Osteocyte (in vitro differentiated cells): ENCODE measurements around the gene ANTXR2. TPM values are rescaled to one million over a fixed set of nuclear protein-coding genes. Genes with fewer than 3 reads are reported as not detected.

Experiments used
- DNase-seq: peaks from one replicate; pipeline ENCODE4 v3.0.0; 2021; ENCODE audit warnings: mixed read lengths; ENCODE audit not compliant: unreplicated experiment; ENCODE audit errors: extremely low spot score
- H3K27ac Mint-ChIP-seq: one replicate; pipeline ENCODE4 v1.8.0; 2021; ENCODE audit warnings: mild to moderate bottlenecking, mixed read lengths; ENCODE audit not compliant: unreplicated experiment
- H3K27me3 Mint-ChIP-seq: one replicate; pipeline ENCODE4 v1.8.0; 2021; ENCODE audit warnings: mixed read lengths; ENCODE audit not compliant: unreplicated experiment
- H3K36me3 Mint-ChIP-seq: one replicate; pipeline ENCODE4 v1.8.0; 2021; ENCODE audit warnings: mixed read lengths; ENCODE audit not compliant: unreplicated experiment
- H3K4me1 Mint-ChIP-seq: one replicate; pipeline ENCODE4 v1.8.0; 2021; ENCODE audit warnings: mixed read lengths; ENCODE audit not compliant: unreplicated experiment
- H3K4me3 Mint-ChIP-seq: one replicate; pipeline ENCODE4 v1.8.0; 2021; ENCODE audit warnings: mild to moderate bottlenecking, moderate library complexity, mixed read lengths; ENCODE audit not compliant: unreplicated experiment
- H3K9me3 Mint-ChIP-seq: one replicate; pipeline ENCODE4 v1.8.0; 2021; ENCODE audit warnings: mixed read lengths; ENCODE audit not compliant: unreplicated experiment
- CTCF ChIP-seq: fragments of 200-600 bp; sonication (generic); IDR thresholded peaks from 2 replicates; pipeline ENCODE4 v1.5.0; 2021; ENCODE audit warnings: antibody characterized with exemption, mild to moderate bottlenecking, moderate library complexity
- total RNA-seq: library from RNA; stranded (reverse); gene quantifications from 2 replicates; pipeline ENCODE4 v1.2.1, GENCODE V29; 2021

The ANTXR2 gene
- total RNA-seq, 1 donor from 2014 or later, result 35.3 TPM

GRCh38 chr4:80079255-80079923, 6.4 kb upstream of the ANTXR2 start:
- no peak for TF ChIP-seq CTCF
- DNase-seq, result no peak
- Mint-ChIP-seq H3K9me3 (peaks cover 8% of the 10 kb centered on the region), H3K4me3 (no peak overlapping the region), H3K36me3 (no peaks in the 10 kb centered on the region), H3K27ac (no peak overlapping the region), H3K4me1 (peaks cover under 1% of the 10 kb centered on the region), H3K27me3 (peaks cover 8% of the 10 kb centered on the region)

DNA sequence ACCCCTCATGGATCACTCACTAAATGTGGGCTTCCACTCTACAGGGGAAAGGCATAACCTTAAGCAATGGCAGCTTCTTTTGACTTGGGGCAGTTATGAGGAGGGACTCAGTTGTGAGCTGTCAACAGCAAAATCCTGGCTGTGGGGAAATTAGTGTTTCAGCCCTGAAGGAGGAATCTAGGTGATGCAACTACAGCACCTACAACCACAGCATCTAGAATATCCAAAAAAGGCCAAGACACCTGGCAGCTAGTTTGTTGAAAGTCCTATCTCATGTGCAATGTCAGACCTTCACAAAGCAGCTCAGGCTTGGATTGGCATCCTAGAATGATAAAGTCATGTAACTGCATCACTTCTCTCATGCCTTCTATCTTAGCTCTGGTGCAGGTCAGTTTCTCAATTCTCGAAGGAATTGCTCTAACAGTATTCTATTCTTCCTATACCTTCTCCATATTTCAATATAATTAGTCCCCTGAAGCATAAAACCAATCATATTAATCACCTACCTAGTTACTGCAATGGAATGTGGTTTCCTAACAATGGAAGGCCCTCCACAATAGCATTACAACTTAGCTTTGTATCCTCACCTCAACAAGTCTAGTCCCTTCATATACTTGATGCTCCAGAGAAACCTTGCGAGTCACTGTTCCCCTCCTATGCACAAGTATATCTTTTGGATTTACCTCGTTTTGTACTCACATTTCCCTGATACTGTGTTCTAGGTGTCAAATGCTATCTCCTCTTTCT, 5.5 kb upstream of the ANTXR2 start:
- no peak overlapping the region for H3K27ac Mint-ChIP-seq
- peaks cover 9% of the 10 kb centered on the region for H3K4me1 Mint-ChIP-seq
- H3K4me3 Mint-ChIP-seq, result no peak overlapping the region
- no peak for TF ChIP-seq CTCF
- H3K27me3 Mint-ChIP-seq, result peaks cover 8% of the 10 kb centered on the region
- no peak for DNase-seq
- H3K36me3 Mint-ChIP-seq, result no peaks in the 10 kb centered on the region
- H3K9me3 Mint-ChIP-seq, result peaks cover 8% of the 10 kb centered on the region

DNA sequence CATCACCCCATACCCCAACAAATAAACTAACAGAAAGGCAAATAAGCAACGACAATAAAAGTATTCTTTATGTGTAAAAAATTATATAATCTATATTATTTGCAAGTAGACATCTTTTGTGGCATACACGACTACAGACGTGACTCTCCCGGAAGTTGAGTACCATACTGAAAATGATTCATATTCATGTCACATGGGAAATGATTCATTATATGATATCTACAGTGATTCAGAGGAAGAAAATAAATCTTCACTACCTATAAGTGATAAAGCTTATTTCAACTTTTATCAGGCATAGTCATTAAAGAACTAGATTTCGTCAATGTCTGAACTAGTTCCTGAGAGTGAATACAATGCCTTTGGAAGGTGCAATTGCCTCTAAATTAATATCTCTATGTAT, 4.6 kb upstream of the ANTXR2 start:
- no peak for TF ChIP-seq CTCF
- Mint-ChIP-seq H3K4me3 (no peak overlapping the region), H3K9me3 (peaks cover 8% of the 10 kb centered on the region), H3K27me3 (peaks cover 8% of the 10 kb centered on the region), H3K4me1 (peaks cover 13% of the 10 kb centered on the region), H3K27ac (no peak overlapping the region), H3K36me3 (no peaks in the 10 kb centered on the region)
- no peak for DNase-seq

DNA sequence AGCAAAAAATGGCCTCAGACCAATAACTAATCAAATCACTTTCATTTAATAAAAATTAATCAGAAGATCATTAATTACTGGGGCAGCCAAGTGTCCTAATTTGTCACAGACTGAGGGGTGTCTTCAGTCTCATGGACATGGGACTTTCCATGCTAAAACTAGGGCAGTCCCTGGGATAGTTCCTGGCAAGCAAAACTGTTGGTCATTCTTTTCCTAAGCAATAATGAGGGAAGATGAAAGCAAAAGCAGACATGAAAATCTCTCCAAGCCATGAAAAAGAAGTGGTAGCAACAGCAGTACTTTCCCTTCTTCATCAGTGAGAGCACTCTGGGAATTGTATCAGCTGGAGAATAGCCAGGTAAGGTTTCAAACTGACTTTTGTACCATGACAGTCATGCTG, 3.7 kb upstream of the ANTXR2 start:
- no peak for DNase-seq
- Mint-ChIP-seq H3K9me3 (peaks cover 8% of the 10 kb centered on the region), H3K27me3 (peaks cover 7% of the 10 kb centered on the region), H3K4me1 (peaks cover 18% of the 10 kb centered on the region), H3K4me3 (no peak overlapping the region), H3K36me3 (no peaks in the 10 kb centered on the region), H3K27ac (no peak overlapping the region)
- TF ChIP-seq CTCF, result no peak

DNA sequence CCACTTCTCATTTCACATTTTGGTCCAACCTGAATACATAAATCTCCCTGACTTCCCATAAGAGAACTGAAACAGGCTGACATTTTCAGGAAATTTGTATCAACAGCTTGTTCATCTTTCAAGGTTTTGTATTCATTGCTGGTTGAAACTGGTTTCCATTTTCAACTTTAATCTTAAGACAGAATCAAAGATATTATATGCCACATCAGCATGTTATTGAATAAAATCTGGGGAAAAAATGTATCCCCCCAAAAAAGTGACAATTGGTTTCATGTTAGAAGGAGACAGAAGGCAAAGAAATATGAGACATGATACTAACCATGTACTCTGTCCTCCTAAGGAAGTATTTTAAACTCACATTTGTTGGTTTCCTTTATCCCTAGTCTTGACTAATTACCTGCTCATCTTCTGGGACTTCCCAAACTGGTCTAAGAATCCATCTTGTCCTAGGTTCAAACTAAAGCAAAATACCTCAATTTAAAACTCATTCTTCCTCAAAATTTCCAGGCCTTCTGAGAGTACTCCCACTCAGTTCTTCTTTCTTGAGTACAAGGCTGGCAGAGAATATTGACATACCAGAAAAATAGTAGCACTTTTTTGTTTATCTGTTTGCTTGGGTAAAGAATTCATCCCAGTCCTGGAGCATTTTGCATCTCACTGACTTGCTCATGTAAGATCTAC, 3.1 kb upstream of the ANTXR2 start:
- no peaks in the 10 kb centered on the region for H3K36me3 Mint-ChIP-seq
- no peak for DNase-seq
- H3K4me1 Mint-ChIP-seq, result peaks cover 23% of the 10 kb centered on the region
- no peak overlapping the region for H3K27ac Mint-ChIP-seq
- no peak for TF ChIP-seq CTCF
- H3K9me3 Mint-ChIP-seq, result peaks cover 3% of the 10 kb centered on the region
- H3K4me3 Mint-ChIP-seq, result no peak overlapping the region
- peaks cover 1% of the 10 kb centered on the region for H3K27me3 Mint-ChIP-seq
